H9 (cell line): ENCODE measurements around the gene BCL11B. TPM values are rescaled to one million over a fixed set of nuclear protein-coding genes. Genes with fewer than 3 reads are reported as not detected.
A peak's percentile ranks its signal among the peaks of the same experiment; 100 is the strongest.

ENCODE experiments used
- DNase-seq: peaks from one replicate; pipeline ENCODE4 v3.0.0-alpha.2; 2017
- H2AFZ ChIP-seq: one replicate; pipeline ENCODE4 v1.6.1; 2013; ENCODE audit warnings: mild to moderate bottlenecking, low read length, control low read depth, moderate library complexity
- H2AK5ac ChIP-seq: 2 replicates; pipeline ENCODE4 v1.6.1; 2013; ENCODE audit warnings: low read length, control low read depth, mixed read lengths; ENCODE audit not compliant: insufficient read length
- H2BK120ac ChIP-seq: one replicate; pipeline ENCODE4 v1.6.1; 2013; ENCODE audit warnings: low read depth, mild to moderate bottlenecking, low read length, control low read depth, inconsistent platforms; ENCODE audit not compliant: poor library complexity, severe bottlenecking
- H2BK12ac ChIP-seq: 2 replicates; pipeline ENCODE4 v1.6.1; 2013; ENCODE audit warnings: low read length, control low read depth, mixed read lengths, low read depth; ENCODE audit not compliant: insufficient read length
- H2BK15ac ChIP-seq: 2 replicates; pipeline ENCODE4 v1.6.1; 2013; ENCODE audit warnings: low read depth, low read length, control low read depth
- H2BK20ac ChIP-seq: one replicate; pipeline ENCODE4 v1.6.1; 2013; ENCODE audit warnings: low read depth, mild to moderate bottlenecking, low read length, control low read depth, inconsistent platforms; ENCODE audit not compliant: poor library complexity, severe bottlenecking
- H2BK5ac ChIP-seq: 2 replicates; pipeline ENCODE4 v1.6.1; 2013; ENCODE audit warnings: low read length, control low read depth, mixed read lengths; ENCODE audit not compliant: insufficient read length
- H3K14ac ChIP-seq: 2 replicates; pipeline ENCODE4 v1.6.1; 2013; ENCODE audit warnings: low read length, control low read depth; ENCODE audit not compliant: insufficient read depth
- H3K18ac ChIP-seq: 2 replicates; pipeline ENCODE4 v1.6.1; 2013; ENCODE audit warnings: low read depth, mild to moderate bottlenecking, mixed read lengths, low read length, control low read depth; ENCODE audit not compliant: insufficient read length
- H3K23ac ChIP-seq: 2 replicates; pipeline ENCODE4 v1.6.1; 2013; ENCODE audit warnings: low read length, control low read depth, mixed read lengths, low read depth; ENCODE audit not compliant: insufficient read length
- H3K23me2 ChIP-seq: 2 replicates; pipeline ENCODE4 v1.6.1; 2013; ENCODE audit warnings: low read depth, mild to moderate bottlenecking, mixed read lengths, low read length, control low read depth; ENCODE audit not compliant: insufficient read length, poor library complexity, severe bottlenecking
- H3K27ac ChIP-seq: 2 replicates; pipeline ENCODE4 v1.5.1; 2013; ENCODE audit warnings: low read length, control low read depth, mixed read lengths, low read depth; ENCODE audit not compliant: insufficient read length
- H3K27me3 ChIP-seq: 2 replicates; pipeline ENCODE4 v1.6.1; 2013; ENCODE audit warnings: low read length, control low read depth, inconsistent platforms; ENCODE audit not compliant: insufficient read depth
- H3K4ac ChIP-seq: 2 replicates; pipeline ENCODE4 v1.6.1; 2013; ENCODE audit warnings: low read depth, mild to moderate bottlenecking, control low read depth, inconsistent platforms, low read length, moderate library complexity
- H3K4me1 ChIP-seq: 2 replicates; pipeline ENCODE4 v1.6.1; 2013; ENCODE audit warnings: low read length, control low read depth, inconsistent platforms; ENCODE audit not compliant: insufficient read depth
- H3K4me2 ChIP-seq: 2 replicates; pipeline ENCODE4 v1.6.1; 2013; ENCODE audit warnings: low read length, control low read depth, mixed read lengths; ENCODE audit not compliant: insufficient read length, insufficient read depth
- H3K56ac ChIP-seq: 2 replicates; pipeline ENCODE4 v1.6.1; 2013; ENCODE audit warnings: low read depth, mild to moderate bottlenecking, mixed read lengths, low read length, control low read depth; ENCODE audit not compliant: insufficient read length
- H3K79me1 ChIP-seq: 2 replicates; pipeline ENCODE4 v1.6.1; 2013; ENCODE audit warnings: low read depth, mild to moderate bottlenecking, moderate library complexity, low read length, control low read depth, inconsistent platforms; ENCODE audit not compliant: insufficient read depth, poor library complexity, severe bottlenecking
- H3K79me2 ChIP-seq: 2 replicates; pipeline ENCODE4 v1.6.1; 2013; ENCODE audit warnings: low read length, control low read depth, inconsistent platforms; ENCODE audit not compliant: insufficient read depth
- H3K9ac ChIP-seq: 2 replicates; pipeline ENCODE4 v1.6.1; 2013; ENCODE audit warnings: low read length, control low read depth, mixed read lengths; ENCODE audit not compliant: insufficient read length; ENCODE audit errors: extremely low read depth
- H3K9me3 ChIP-seq: one replicate; pipeline ENCODE4 v1.6.1; 2013; ENCODE audit warnings: low read depth, low read length, inconsistent platforms; ENCODE audit not compliant: control insufficient read depth
- H3T11ph ChIP-seq: one replicate; pipeline ENCODE4 v1.6.1; 2013; ENCODE audit warnings: mild to moderate bottlenecking, low read length, control low read depth, inconsistent platforms
- H4K20me1 ChIP-seq: one replicate; pipeline ENCODE4 v1.6.1; 2013; ENCODE audit not compliant: control insufficient read depth, insufficient read length, insufficient read depth
- H4K5ac ChIP-seq: 2 replicates; pipeline ENCODE4 v1.6.1; 2013; ENCODE audit warnings: low read depth, mild to moderate bottlenecking, mixed read lengths, low read length, control low read depth; ENCODE audit not compliant: insufficient read length
- H4K8ac ChIP-seq: replicated peaks from 2 replicates; pipeline ENCODE4 v1.6.1; 2013; ENCODE audit warnings: low read length, control low read depth, mixed read lengths, low read depth; ENCODE audit not compliant: insufficient read length
- H4K91ac ChIP-seq: 2 replicates; pipeline ENCODE4 v1.6.1; 2013; ENCODE audit warnings: low read depth, mild to moderate bottlenecking, moderate library complexity, mixed read lengths, low read length, control low read depth; ENCODE audit not compliant: insufficient read length
- H3K27ac Mint-ChIP-seq, 3 experiments: 2 replicates in 2 of 3; 3 replicates in 1 of 3; pipeline ENCODE4 v1.8.0; 2020 to 2021; ENCODE audit warnings: mixed read lengths in 3 of 3, mild to moderate bottlenecking in 1 of 3, moderate library complexity in 1 of 3
- H3K27me3 Mint-ChIP-seq: 2 replicates; pipeline ENCODE4 v1.8.0; 2021; ENCODE audit warnings: low read depth, mild to moderate bottlenecking, moderate library complexity, mixed read lengths
- H3K36me3 Mint-ChIP-seq, 3 experiments: 2 replicates in 2 of 3; 3 replicates in 1 of 3; pipeline ENCODE4 v1.8.0; 2020 to 2021; ENCODE audit warnings: low read depth in 3 of 3, mixed read lengths in 3 of 3; ENCODE audit not compliant: insufficient read depth in 1 of 3
- H3K4me1 Mint-ChIP-seq, 2 experiments: 2 replicates each; pipeline ENCODE4 v1.8.0; 2020; ENCODE audit warnings: mixed read lengths in 2 of 2
- H3K4me3 Mint-ChIP-seq, 2 experiments: 2 replicates in 1 of 2; 3 replicates in 1 of 2; pipeline ENCODE4 v1.8.0; 2020 to 2021; ENCODE audit warnings: mild to moderate bottlenecking in 2 of 2, mixed read lengths in 2 of 2, moderate library complexity in 1 of 2
- H3K9me3 Mint-ChIP-seq, 2 experiments: 2 replicates in 1 of 2; 3 replicates in 1 of 2; pipeline ENCODE4 v1.8.0; 2020; ENCODE audit warnings: mild to moderate bottlenecking in 2 of 2, mixed read lengths in 2 of 2, moderate library complexity in 1 of 2
- CTCF ChIP-seq: fragments of 200-600 bp; sonication (generic); conservative IDR thresholded peaks from 3 replicates; pipeline ENCODE4 v1.8.0; 2021; ENCODE audit warnings: antibody characterized with exemption, mild to moderate bottlenecking
- WGBS: extraction: QIAGEN DNeasy Blood & Tissue Kit; methylation state at CpG from one replicate; pipeline ENCODE4 v1.1.7; 2013; ENCODE audit warnings: missing lambda C conversion rate, low lambda C conversion rate, mixed read lengths; ENCODE audit not compliant: insufficient read length; ENCODE audit errors: extremely low coverage; 5-methylcytosine and 5-hydroxymethylcytosine counted together
- total RNA-seq: library from RNA; stranded (reverse); gene quantifications from 2 replicates; pipeline ENCODE4 v1.2.1, GENCODE V29; 2021

Gene BCL11B
- total RNA-seq, 1 experiment from 2014 or later: 4.9 TPM

GRCh38 chr14:99199846-99200653 is 71.9 kb downstream of the BCL11B start:
- H4K91ac ChIP-seq: no peak overlapping the region
- H3K27ac ChIP-seq: no peak overlapping the region
- no peak overlapping the region for H2BK15ac ChIP-seq
- no peaks in the 10 kb centered on the region for H3K23me2 ChIP-seq
- H2AK5ac ChIP-seq: no peak overlapping the region
- H4K5ac ChIP-seq: no peak overlapping the region
- H2AFZ ChIP-seq: no peak overlapping the region
- TF ChIP-seq CTCF: no peak
- H3T11ph ChIP-seq: no peak overlapping the region
- no peak overlapping the region for H2BK120ac ChIP-seq
- H2BK12ac ChIP-seq: no peak overlapping the region
- no peaks in the 10 kb centered on the region for H4K20me1 ChIP-seq
- no peak overlapping the region for H2BK5ac ChIP-seq
- no peaks in the 10 kb centered on the region for H3K9me3 ChIP-seq
- no peak for DNase-seq
- peaks cover 14 to 15% of the 10 kb centered on the region in 2 experiments; a peak in 3 of 4 replicates for H3K4me1 Mint-ChIP-seq
- H3K36me3 Mint-ChIP-seq: no peaks in the 10 kb centered on the region; a peak in 1 of 7 replicates
- 0 out of 2 replicates have a peak overlapping the region, but pooled peaks have one; percentile 8 for H3K14ac ChIP-seq
- H3K18ac ChIP-seq: no peak overlapping the region
- H3K9ac ChIP-seq: no peak overlapping the region
- H3K79me2 ChIP-seq: no peaks in the 10 kb centered on the region
- H3K79me1 ChIP-seq: no peaks in the 10 kb centered on the region
- H3K4me3 Mint-ChIP-seq: no peak overlapping the region
- H3K4ac ChIP-seq: no peak overlapping the region
- no peaks in the 10 kb centered on the region for H3K27me3 ChIP-seq
- no CpG with 5 or more reads among the region's 16 CpGs for WGBS
- no peaks in the 10 kb centered on the region for H3K9me3 Mint-ChIP-seq
- H3K56ac ChIP-seq: no peak overlapping the region
- no peak overlapping the region for H4K8ac ChIP-seq
- peak overlapping the region in 1 of 3 experiments; percentile 51; a peak in 1 of 7 replicates for H3K27ac Mint-ChIP-seq
- H3K27me3 Mint-ChIP-seq: no peaks in the 10 kb centered on the region
- H3K4me1 ChIP-seq: no peaks in the 10 kb centered on the region
- no peak overlapping the region for H2BK20ac ChIP-seq
- no peak overlapping the region for H3K23ac ChIP-seq
- no peak overlapping the region for H3K4me2 ChIP-seq
